ENCODE measurements around the gene PTGS1.

- TF ChIP-seq CTCF (IDR thresholded peaks at IDR 0.05; ENCODE audit: insufficient read depth, low read length, poor library complexity, severe bottlenecking) (no peak), EZH2phosphoT487 (conservative IDR thresholded peaks at IDR 0.05; ENCODE audit: low read length) (no peak)
Observed at GRCh38 chr9:122403381-122404000, 32.7 kb downstream of the PTGS1 start.

All from SU-DHL-6 (cell line).